ENCODE results near the gene JDP2. TPM values are rescaled to one million over a fixed set of nuclear protein-coding genes. Genes with fewer than 3 reads are reported as not detected.

JDP2 gene
- total RNA-seq, 2 experiments from 2014 or later: 2.4 to 2.6 TPM

DNA sequence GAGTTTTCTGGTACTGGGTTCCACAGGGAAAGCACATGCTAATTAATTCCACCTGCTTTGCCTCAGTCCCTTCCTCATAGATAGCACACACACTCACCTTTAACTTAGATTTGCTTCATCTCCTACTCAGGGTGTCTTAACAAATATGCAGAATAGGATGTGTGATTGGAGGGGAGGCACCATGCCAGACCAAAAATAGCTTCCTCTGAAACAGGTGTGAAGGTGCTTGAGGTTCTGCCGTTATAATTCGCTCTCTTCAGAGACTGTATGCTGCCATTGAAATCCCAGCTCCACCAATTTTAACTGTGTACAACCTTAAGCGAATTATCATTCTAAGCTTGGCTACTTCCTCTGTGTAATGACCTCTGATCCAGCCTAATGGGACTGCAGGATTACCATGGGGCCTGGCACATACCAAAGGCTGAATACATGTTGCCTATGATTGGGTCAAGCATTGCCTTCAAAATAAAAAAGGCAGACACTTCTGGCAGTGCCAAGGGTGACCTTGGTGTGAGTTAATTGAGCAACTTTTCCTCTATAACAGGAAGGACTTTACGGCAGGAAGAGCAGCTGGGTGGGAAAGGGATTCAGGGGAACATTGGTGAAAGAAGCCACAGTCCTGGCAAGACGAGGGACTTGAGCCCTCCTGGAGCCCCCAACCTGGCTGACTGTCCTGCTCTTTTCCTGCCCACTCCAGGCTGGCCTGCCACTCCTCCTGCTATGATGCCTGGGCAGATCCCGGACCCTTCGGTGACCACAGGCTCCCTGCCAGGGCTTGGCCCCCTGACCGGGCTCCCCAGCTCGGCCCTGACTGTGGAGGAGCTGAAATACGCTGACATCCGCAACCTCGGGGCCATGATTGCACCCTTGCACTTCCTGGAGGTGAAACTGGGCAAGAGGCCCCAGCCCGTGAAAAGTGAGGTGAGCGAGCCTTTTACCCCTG, 9.7 kb downstream of the JDP2 start:
- intact Hi-C loops (cut with DNase I, micrococcal nuclease): no loop called here

DNA sequence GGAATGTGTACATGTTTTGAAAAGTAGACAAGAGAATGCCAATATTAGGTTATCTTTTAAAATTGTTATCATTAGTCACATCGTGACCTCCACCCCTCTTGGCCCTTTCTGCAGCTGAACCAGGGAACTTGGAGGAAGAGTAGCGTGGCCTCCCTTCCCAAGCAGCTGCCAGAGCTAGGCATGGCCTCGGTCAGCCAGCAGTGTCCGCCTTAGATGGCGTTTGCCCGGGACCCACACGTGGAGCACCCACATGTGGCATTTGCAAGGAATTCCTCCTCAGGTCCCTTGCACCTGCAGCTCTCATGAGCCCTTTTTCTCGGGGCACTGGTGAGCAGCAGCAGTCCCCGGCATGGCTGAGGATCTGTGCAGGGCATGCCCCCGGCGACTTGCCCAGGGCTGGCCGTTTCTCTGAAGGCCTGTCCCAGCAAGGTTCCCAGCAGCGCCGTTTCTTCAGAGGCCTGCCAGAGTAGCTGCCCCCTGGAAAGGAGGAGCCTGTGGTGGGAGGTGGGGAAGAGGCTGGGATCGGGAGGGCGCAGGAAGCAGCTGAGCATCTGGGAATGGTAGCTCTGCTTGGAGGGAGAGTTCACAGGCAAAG, 10.8 kb downstream of the JDP2 start:
- Mint-ChIP-seq H3K27ac (no peak overlapping the region), H3K9me3 (ENCODE audit: low read depth) (no peaks in the 10 kb centered on the region), H3K4me3 (no peak overlapping the region), H3K4me1 (peaks cover 9% of the 10 kb centered on the region), H3K27me3 (peaks cover 2% of the 10 kb centered on the region), H3K36me3 (ENCODE audit: low read depth) (no peaks in the 10 kb centered on the region)
- intact Hi-C loops (cut with DNase I, micrococcal nuclease): no loop called here
- POLR2A ChIA-PET: no interaction called here
- CTCF ChIA-PET: interaction anchor here (0.7 kb wide), 1 partner anchor 11 kb away, joined by 3 read pairs; no protein-coding TSS in a partner anchor
- ATAC-seq (no peak), DNase-seq (no peak)

More for the DNA sequence above, 9.7 kb downstream of the JDP2 start:
- Mint-ChIP-seq H3K36me3 (ENCODE audit: low read depth) (no peaks in the 10 kb centered on the region), H3K4me1 (peaks cover 9% of the 10 kb centered on the region), H3K27me3 (peaks cover 2% of the 10 kb centered on the region), H3K27ac (no peak overlapping the region), H3K9me3 (ENCODE audit: low read depth) (no peaks in the 10 kb centered on the region), H3K4me3 (no peak overlapping the region)
- DNase-seq: no peak
- ATAC-seq: no peak
- ChIA-PET CTCF (no interaction called here), POLR2A (interaction anchor here (0.6 kb wide), 1 partner anchor 15 kb away, joined by 4 read pairs; no protein-coding TSS in a partner anchor)

DNA sequence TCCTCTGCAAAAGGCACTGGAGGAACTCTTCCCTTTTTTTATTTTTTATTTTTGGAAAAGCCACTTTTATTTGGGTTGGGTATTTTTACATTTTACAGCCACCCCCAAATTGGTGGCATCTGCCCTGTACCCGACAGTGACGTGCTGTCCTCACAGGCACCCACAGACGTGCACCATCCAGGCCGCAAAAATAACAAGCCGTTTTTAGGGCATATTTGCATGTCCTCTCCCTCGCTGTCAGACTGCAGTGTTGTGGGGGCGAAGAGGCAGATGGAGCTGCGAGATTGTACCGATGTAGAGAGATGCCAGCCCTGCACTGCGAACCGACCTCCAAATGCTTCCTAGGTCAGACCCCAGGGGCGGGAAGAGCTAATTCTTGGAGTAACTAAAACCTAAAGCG, 12.2 kb downstream of the JDP2 start:
- no peak overlapping the region for H3K4me3 Mint-ChIP-seq
- intact Hi-C loops (cut with DNase I, micrococcal nuclease): no loop called here
- POLR2A ChIA-PET: no interaction called here
- H3K4me1 Mint-ChIP-seq: peaks cover 8% of the 10 kb centered on the region
- peaks cover 2% of the 10 kb centered on the region for H3K27me3 Mint-ChIP-seq
- no peaks in the 10 kb centered on the region for H3K36me3 Mint-ChIP-seq (ENCODE audit: low read depth)
- CTCF ChIA-PET: interaction anchor here (1.3 to 1.4 kb wide), 2 partner anchors 9 to 12 kb away, joined by 4 read pairs; partner anchors contain the start of gene JDP2
- no peak overlapping the region for H3K27ac Mint-ChIP-seq
- no peaks in the 10 kb centered on the region for H3K9me3 Mint-ChIP-seq (ENCODE audit: low read depth)
- no peak for DNase-seq
- ATAC-seq: no peak

DNA sequence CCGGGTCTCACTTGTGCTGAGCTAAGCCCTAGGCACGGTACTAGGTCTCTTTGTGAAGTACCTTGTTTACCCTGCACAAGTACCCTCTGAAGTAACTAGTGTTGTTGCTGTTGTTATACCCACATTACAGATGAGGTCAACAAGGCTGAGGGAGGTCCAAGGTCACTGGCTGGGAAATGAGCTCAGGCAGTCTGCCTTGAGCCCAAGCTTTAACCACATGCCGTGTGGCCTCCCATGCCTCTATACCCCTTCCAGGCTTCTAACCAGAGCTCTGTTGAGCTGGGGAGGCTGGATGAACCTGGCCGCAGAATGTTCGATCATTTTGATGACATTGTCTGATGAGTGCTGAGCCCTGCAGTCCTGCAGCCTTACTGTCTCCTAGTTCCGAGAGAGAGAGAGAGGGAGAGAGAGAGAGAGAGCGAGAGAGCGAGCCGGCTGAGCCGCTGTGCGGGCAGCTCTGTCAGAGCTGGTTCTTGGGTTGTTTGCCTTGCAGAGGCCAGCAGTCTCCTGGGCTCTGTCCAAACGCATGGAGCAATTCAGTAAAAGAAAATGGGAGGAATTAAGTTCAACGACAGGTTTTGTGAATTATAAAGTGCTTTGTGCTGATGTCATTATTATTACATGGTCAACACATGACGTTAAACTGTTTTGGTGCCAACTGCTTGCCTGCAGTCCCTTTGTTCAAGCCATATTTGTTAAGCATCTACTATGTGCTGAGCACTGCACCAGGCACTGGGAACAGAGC, 13.1 kb downstream of the JDP2 start:
- Mint-ChIP-seq H3K4me3 (no peak overlapping the region), H3K36me3 (ENCODE audit: low read depth) (no peaks in the 10 kb centered on the region), H3K27ac (no peak overlapping the region), H3K9me3 (ENCODE audit: low read depth) (no peaks in the 10 kb centered on the region), H3K27me3 (peaks cover 2% of the 10 kb centered on the region), H3K4me1 (no peaks in the 10 kb centered on the region)
- CTCF ChIA-PET: interaction anchor here (1.2 to 1.3 kb wide), 3 partner anchors 11 to 137 kb away, joined by 3 to 4 read pairs (median 3); partner anchors contain the start of gene JDP2
- intact Hi-C loops (cut with DNase I, micrococcal nuclease): no loop called here
- POLR2A ChIA-PET: no interaction called here
- no peak for DNase-seq
- ATAC-seq: no peak

DNA sequence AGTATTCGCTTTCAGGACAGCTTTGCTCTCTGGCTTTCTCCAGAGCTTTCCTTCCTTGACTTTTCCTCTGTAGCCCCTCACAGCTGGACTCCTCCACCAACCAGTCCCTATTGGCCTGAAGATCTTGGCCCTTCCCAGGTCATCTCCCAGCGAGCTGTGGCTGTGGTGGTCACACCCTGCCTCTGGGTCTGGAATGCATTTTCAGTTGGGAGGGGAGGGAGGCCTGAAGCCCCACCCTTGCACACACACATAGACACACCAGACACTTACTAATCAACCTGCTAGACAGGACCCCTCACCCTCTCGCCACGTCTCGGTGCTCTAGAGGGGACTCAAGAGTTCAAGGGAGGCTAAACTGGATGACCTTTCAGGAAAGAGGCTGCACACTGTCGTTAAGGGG, 13.9 kb downstream of the JDP2 start:
- intact Hi-C loops (cut with DNase I, micrococcal nuclease): no loop called here
- CTCF ChIA-PET: interaction anchor here (1.2 to 1.3 kb wide), 2 partner anchors 12 to 138 kb away, joined by 3 read pairs; no protein-coding TSS in a partner anchor
- DNase-seq (no peak), ATAC-seq (no peak)
- Mint-ChIP-seq H3K4me1 (no peaks in the 10 kb centered on the region), H3K36me3 (ENCODE audit: low read depth) (no peaks in the 10 kb centered on the region), H3K4me3 (no peak overlapping the region), H3K9me3 (ENCODE audit: low read depth) (no peaks in the 10 kb centered on the region), H3K27ac (no peak overlapping the region), H3K27me3 (peaks cover 2% of the 10 kb centered on the region)
- POLR2A ChIA-PET: interaction anchor here (0.6 kb wide), 1 partner anchor 282 kb away, joined by 3 read pairs; no protein-coding TSS in a partner anchor

DNA sequence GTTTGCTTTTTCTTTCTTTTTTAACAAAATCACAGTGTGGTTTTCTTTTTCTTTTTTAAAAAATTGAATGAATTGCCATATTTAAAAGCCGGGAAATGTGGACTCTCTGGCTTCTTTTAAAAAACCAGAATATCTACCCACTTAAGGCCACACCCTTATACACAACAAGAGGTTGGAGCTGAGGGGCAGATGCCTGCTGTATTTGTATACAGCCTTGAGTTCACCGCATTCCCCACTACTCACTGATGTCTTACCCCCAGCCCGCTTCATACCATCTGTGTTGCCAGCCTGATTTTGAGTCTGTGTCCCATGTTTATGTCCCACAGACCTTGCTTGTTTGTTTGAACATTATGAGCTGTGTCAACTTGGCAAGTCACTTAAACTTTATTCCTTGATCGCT, 14.3 kb downstream of the JDP2 start:
- Mint-ChIP-seq H3K9me3 (ENCODE audit: low read depth) (no peaks in the 10 kb centered on the region), H3K27me3 (peaks cover 2% of the 10 kb centered on the region), H3K4me1 (no peaks in the 10 kb centered on the region), H3K36me3 (ENCODE audit: low read depth) (no peaks in the 10 kb centered on the region), H3K27ac (no peak overlapping the region), H3K4me3 (no peak overlapping the region)
- intact Hi-C loops (cut with DNase I, micrococcal nuclease): no loop called here
- CTCF ChIA-PET: interaction anchor here (0.6 kb wide), 1 partner anchor 138 kb away, joined by 3 read pairs; no protein-coding TSS in a partner anchor
- no peak for DNase-seq
- no peak for ATAC-seq
- POLR2A ChIA-PET: interaction anchor here (0.6 kb wide), 1 partner anchor 282 kb away, joined by 3 read pairs; no protein-coding TSS in a partner anchor

DNA sequence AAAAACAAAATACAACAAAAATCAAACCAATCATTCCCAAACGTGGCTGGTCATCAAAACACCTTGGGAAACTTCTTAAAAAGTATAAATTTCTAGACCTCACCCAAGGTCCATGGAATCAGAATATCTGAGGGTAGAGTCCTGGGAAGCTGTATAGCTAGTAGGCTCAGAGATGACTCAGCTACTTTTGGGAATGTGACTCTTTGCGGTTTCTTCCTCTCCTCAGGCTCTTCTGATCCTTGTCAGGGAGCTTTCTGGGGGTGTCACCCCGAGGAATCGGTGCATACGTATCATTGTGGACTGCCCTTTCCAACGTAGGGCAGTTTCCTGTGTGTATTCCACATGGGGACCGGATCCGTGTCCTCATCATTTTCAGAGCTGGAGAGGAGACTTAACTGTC, 14.8 kb downstream of the JDP2 start:
- ATAC-seq (no peak), DNase-seq (no peak)
- POLR2A ChIA-PET: no interaction called here
- no peak overlapping the region for H3K4me3 Mint-ChIP-seq
- no peaks in the 10 kb centered on the region for H3K36me3 Mint-ChIP-seq (ENCODE audit: low read depth)
- no peaks in the 10 kb centered on the region for H3K4me1 Mint-ChIP-seq
- CTCF ChIA-PET: interaction anchor here (0.6 to 1.5 kb wide), 2 partner anchors 13 to 139 kb away, joined by 3 to 5 read pairs; no protein-coding TSS in a partner anchor
- no peak overlapping the region for H3K27ac Mint-ChIP-seq
- H3K9me3 Mint-ChIP-seq (ENCODE audit: low read depth): no peaks in the 10 kb centered on the region
- intact Hi-C loops (cut with DNase I, micrococcal nuclease): no loop called here
- peaks cover 2% of the 10 kb centered on the region for H3K27me3 Mint-ChIP-seq

DNA sequence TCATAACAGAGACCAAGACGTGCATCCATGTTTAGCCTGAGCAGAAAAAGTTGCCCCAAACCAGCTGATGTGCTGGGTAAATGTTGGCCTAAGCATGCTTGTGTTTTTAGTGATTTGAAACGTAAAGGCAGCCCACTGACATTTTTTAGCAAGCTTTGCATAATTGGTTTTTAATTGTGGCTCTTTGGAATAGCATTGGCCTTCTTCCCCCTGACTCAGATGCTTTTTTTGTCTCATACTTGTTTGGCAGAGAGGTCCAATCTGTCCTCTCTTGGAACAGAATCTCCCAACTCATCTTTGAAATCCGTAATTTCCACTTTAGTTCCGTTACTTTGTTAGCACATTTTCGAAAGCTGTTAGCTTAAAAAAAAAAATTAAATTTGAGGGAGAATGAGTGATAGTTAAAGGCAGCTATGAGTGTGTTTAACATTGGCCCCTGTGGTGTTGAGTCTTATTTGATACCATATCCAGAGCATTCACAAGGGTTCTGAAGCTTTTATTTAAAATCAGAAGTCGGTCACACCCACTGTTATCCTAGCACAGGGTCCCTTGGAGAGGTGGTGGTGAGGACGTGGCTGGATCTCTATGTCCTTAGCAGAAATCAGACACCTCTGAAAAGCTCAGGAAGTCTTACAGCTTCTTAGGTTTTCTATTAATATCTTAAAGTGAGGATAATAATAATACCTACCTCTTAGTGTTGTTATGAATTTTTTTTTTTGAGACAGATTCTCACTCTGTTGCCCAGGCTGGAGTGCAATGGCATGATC, 15.6 kb downstream of the JDP2 start:
- H3K9me3 Mint-ChIP-seq (ENCODE audit: low read depth): no peaks in the 10 kb centered on the region
- no peaks in the 10 kb centered on the region for H3K4me1 Mint-ChIP-seq
- no peak overlapping the region for H3K4me3 Mint-ChIP-seq
- CTCF ChIA-PET: interaction anchor here (0.6 to 1.5 kb wide), 4 partner anchors 9 to 173 kb away, joined by 3 to 5 read pairs (median 3); no protein-coding TSS in a partner anchor
- POLR2A ChIA-PET: no interaction called here
- DNase-seq: no peak
- no peak for ATAC-seq
- intact Hi-C loops (cut with DNase I, micrococcal nuclease): no loop called here
- H3K27me3 Mint-ChIP-seq: peaks cover 2% of the 10 kb centered on the region
- H3K27ac Mint-ChIP-seq: no peak overlapping the region
- H3K36me3 Mint-ChIP-seq (ENCODE audit: low read depth): no peaks in the 10 kb centered on the region

DNA sequence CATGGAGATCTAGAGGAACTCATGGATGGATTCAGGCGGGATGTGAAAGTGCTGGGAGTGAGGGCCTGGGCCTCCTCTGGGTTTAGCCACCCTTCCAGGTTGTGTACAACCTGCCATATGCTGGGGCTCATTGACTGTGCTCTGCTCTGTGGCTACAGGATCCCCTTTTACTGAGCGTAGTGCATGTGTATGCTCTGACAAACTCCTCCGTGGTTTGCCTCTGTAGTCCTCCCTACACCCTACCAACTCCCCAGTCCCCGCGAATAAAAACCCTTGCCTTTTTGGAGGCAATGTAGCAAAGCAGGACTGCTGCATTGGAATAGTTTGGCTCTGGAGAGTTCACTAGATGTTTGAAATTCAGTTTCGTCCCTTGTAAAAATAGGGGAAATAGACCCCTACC, 17.4 kb downstream of the JDP2 start:
- DNase-seq (no peak), ATAC-seq (no peak)
- CTCF ChIA-PET: no interaction called here
- no peaks in the 10 kb centered on the region for H3K4me1 Mint-ChIP-seq
- H3K36me3 Mint-ChIP-seq (ENCODE audit: low read depth): no peaks in the 10 kb centered on the region
- H3K4me3 Mint-ChIP-seq: no peak overlapping the region
- intact Hi-C loops (cut with DNase I, micrococcal nuclease): no loop called here
- POLR2A ChIA-PET: no interaction called here
- no peak overlapping the region for H3K27ac Mint-ChIP-seq
- H3K9me3 Mint-ChIP-seq (ENCODE audit: low read depth): no peaks in the 10 kb centered on the region
- H3K27me3 Mint-ChIP-seq: peaks cover 2% of the 10 kb centered on the region

DNA sequence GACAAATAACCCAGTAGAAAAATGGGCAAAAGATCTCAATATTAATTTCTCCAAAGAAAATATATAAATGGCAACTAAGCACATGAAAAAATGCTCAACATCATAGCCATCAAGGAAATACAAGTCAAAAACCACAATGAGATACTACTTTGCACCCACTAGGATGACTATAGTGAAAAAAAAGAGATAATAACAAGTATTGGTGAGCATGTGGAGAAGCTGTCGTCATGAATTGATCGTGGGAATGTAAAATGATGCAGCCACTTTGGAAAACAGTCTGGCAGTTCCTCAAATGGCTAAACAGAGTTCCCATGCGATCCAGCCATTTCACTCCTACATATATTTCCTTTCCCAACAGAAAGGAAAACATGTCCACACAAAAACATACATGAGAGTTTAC, 18.1 kb downstream of the JDP2 start:
- Mint-ChIP-seq H3K9me3 (ENCODE audit: low read depth) (no peaks in the 10 kb centered on the region), H3K4me1 (no peaks in the 10 kb centered on the region)
- CTCF ChIA-PET: interaction anchor here (1.8 kb wide), 1 partner anchor 57 kb away, joined by 5 read pairs; no protein-coding TSS in a partner anchor

More for the DNA sequence above, 18.1 kb downstream of the JDP2 start:
- DNase-seq (no peak), ATAC-seq (no peak)
- Mint-ChIP-seq H3K27ac (no peak overlapping the region), H3K4me3 (no peak overlapping the region), H3K36me3 (ENCODE audit: low read depth) (no peaks in the 10 kb centered on the region), H3K27me3 (peaks cover 2% of the 10 kb centered on the region)
- intact Hi-C loops (cut with DNase I, micrococcal nuclease): no loop called here
- POLR2A ChIA-PET: no interaction called here

Data from activated CD4-positive, alpha-beta T cell treated with anti-CD3 and anti-CD28 coated beads for 36 hours (primary cell).